ENCODE measurements around the gene FKBP14.

GRCh38 chr7:29969738-29970137 is 56.8 kb downstream of the FKBP14 start:
- no peak for TF ChIP-seq LEF1 (IDR thresholded peaks at IDR 0.05; ENCODE audit: borderline replicate concordance)
- no peak for TF ChIP-seq ARNT (IDR thresholded peaks at IDR 0.05)
- TF ChIP-seq TARDBP (IDR thresholded peaks at IDR 0.05) = no peak
- no peak for TF ChIP-seq HDGF (IDR thresholded peaks at IDR 0.05; ENCODE audit: borderline replicate concordance)
- TF ChIP-seq SP1 (IDR thresholded peaks at IDR 0.05) = no peak
- TF ChIP-seq ELF4 (IDR thresholded peaks at IDR 0.05) = no peak
- no peak for TF ChIP-seq BHLHE40 (IDR thresholded peaks at IDR 0.05; ENCODE audit: borderline replicate concordance)
- no peak for TF ChIP-seq FOXA1 (IDR thresholded peaks at IDR 0.05)

Measured in HEK293T (cell line).